H1 (cell line): ENCODE measurements around the gene PALS2. TPM values are rescaled to one million over a fixed set of nuclear protein-coding genes. Genes with fewer than 3 reads are reported as not detected.
A peak's percentile ranks its signal among the peaks of the same experiment; 100 is the strongest.

Experiments
- CTCF ChIA-PET: fragments of 300-600 bp; sonication (Branson Sonifier 250); formaldehyde crosslinking; loops from one replicate; lab custom pipeline; 2021; ENCODE audit not compliant: partially characterized antibody; lab: Charles Lee
- POLR2A ChIA-PET: fragments of 300-600 bp; sonication (Branson Sonifier 250); formaldehyde crosslinking; loops from one replicate; lab custom pipeline; 2021; ENCODE audit warnings: inconsistent platforms; ENCODE audit not compliant: partially characterized antibody; lab: Charles Lee
- DNase-seq, 2 experiments: peaks; one replicate each; pipeline versions ENCODE4 v3.0.0 to v3.0.0-alpha.2; 2010 to 2022; ENCODE audit warnings: low spot score in 2 of 2, low read depth in 1 of 2, mixed read lengths in 1 of 2
- FAIRE-seq: peaks from 2 replicates; lab custom pipeline; 2011; peaks lifted over from hg19 to GRCh38; lab: Jason Lieb, UNC
- H2AFZ ChIP-seq: 2 replicates; pipeline ENCODE4 v1.8.1; 2012; ENCODE audit warnings: low read length, inconsistent platforms
- H2AK5ac ChIP-seq: 2 replicates; pipeline ENCODE4 v1.6.1; 2013; ENCODE audit warnings: low read depth, low read length
- H2BK120ac ChIP-seq: replicated peaks from 2 replicates; pipeline ENCODE3; 2013; ENCODE audit warnings: low read depth, low read length, inconsistent platforms
- H2BK12ac ChIP-seq: 2 replicates; pipeline ENCODE4 v1.6.1; 2013; ENCODE audit warnings: low read depth, low read length
- H2BK15ac ChIP-seq: 2 replicates; pipeline ENCODE4 v1.6.1; 2013; ENCODE audit warnings: low read length
- H2BK20ac ChIP-seq: 2 replicates; pipeline ENCODE4 v1.6.1; 2013; ENCODE audit warnings: low read length
- H2BK5ac ChIP-seq: 2 replicates; pipeline ENCODE4 v1.6.1; 2013; ENCODE audit warnings: low read depth, low read length
- H3K14ac ChIP-seq: 2 replicates; pipeline ENCODE4 v1.6.1; 2013; ENCODE audit warnings: inconsistent platforms; ENCODE audit not compliant: insufficient read length
- H3K18ac ChIP-seq: 2 replicates; pipeline ENCODE4 v1.6.1; 2013; ENCODE audit warnings: low read length; ENCODE audit errors: extremely low read depth
- H3K23ac ChIP-seq: 2 replicates; pipeline ENCODE4 v1.6.1; 2013; ENCODE audit warnings: inconsistent platforms; ENCODE audit not compliant: insufficient read length
- H3K23me2 ChIP-seq: 2 replicates; pipeline ENCODE4 v1.6.1; 2013; ENCODE audit warnings: low read depth, low read length
- H3K27ac ChIP-seq: 2 replicates; pipeline ENCODE4 v1.6.1; 2011; ENCODE audit warnings: low read depth, low read length, inconsistent platforms
- H3K27me3 ChIP-seq, 4 experiments: replicated peaks in 1 of 4; 1 replicate in 1 of 4; 2 replicates in 3 of 4; pipeline versions ENCODE4 v1.6.1 to v1.8.1; 2011 to 2013; ENCODE audit warnings: low read length in 3 of 4, mild to moderate bottlenecking in 3 of 4, inconsistent platforms in 2 of 4, mixed read lengths in 2 of 4, moderate library complexity in 1 of 4; ENCODE audit not compliant: control insufficient read depth in 3 of 4, insufficient read depth in 3 of 4; ENCODE audit errors: extremely low read depth in 1 of 4
- H3K36me3 ChIP-seq, 4 experiments: 2 replicates each; pipeline versions ENCODE4 v1.6.1 to v1.8.1; 2011 to 2013; ENCODE audit warnings: mild to moderate bottlenecking in 4 of 4, low read length in 3 of 4, moderate library complexity in 2 of 4, control low read depth in 1 of 4, inconsistent platforms in 1 of 4; ENCODE audit not compliant: insufficient read depth in 4 of 4, control insufficient read depth in 2 of 4
- H3K4ac ChIP-seq: replicated peaks from 2 replicates; pipeline ENCODE3; 2013; ENCODE audit warnings: low read length, low read depth, mixed read lengths, inconsistent platforms; ENCODE audit not compliant: insufficient read length
- H3K4me1 ChIP-seq, 4 experiments: replicated peaks in 1 of 4; 1 replicate in 1 of 4; 2 replicates in 3 of 4; pipeline versions ENCODE4 v1.6.1 to v1.8.1; 2011 to 2013; ENCODE audit warnings: low read length in 3 of 4, inconsistent platforms in 2 of 4, mixed read lengths in 1 of 4; ENCODE audit not compliant: insufficient read depth in 4 of 4, control insufficient read depth in 3 of 4
- H3K4me2 ChIP-seq, 2 experiments: 2 replicates each; pipeline versions ENCODE4 v1.6.1 to v1.8.1; 2011 to 2013; ENCODE audit warnings: low read depth in 2 of 2, low read length in 2 of 2, control low read depth in 1 of 2, inconsistent platforms in 1 of 2, mild to moderate bottlenecking in 1 of 2; ENCODE audit not compliant: insufficient read depth in 1 of 2
- H3K4me3 ChIP-seq, 4 experiments: fragments of 200-600, 300-600 bp in 1 of 4; sonication (generic), shearing (Covaris generic), sonication (Bioruptor Twin) in 1 of 4; 2 replicates each; pipeline versions ENCODE4 v1.5.1 to v1.8.1; 2011 to 2016; ENCODE audit warnings: low read length in 4 of 4, low read depth in 3 of 4, control low read depth in 2 of 4, inconsistent platforms in 2 of 4, mild to moderate bottlenecking in 2 of 4, mixed read lengths in 1 of 4, moderate library complexity in 1 of 4; ENCODE audit not compliant: insufficient read depth in 2 of 4; ENCODE audit errors: extremely low read depth in 1 of 4
- H3K56ac ChIP-seq: replicated peaks from 2 replicates; pipeline ENCODE3; 2013; ENCODE audit warnings: low read depth, mild to moderate bottlenecking, mixed read lengths, low read length, inconsistent platforms; ENCODE audit not compliant: insufficient read length
- H3K79me1 ChIP-seq: 2 replicates; pipeline ENCODE4 v1.6.1; 2013; ENCODE audit warnings: low read depth, low read length, control low read depth
- H3K79me2 ChIP-seq, 2 experiments: 2 replicates each; pipeline versions ENCODE4 v1.6.1 to v1.8.1; 2012 to 2013; ENCODE audit warnings: low read length in 2 of 2, mild to moderate bottlenecking in 2 of 2, inconsistent platforms in 1 of 2; ENCODE audit not compliant: insufficient read depth in 2 of 2, control insufficient read depth in 1 of 2
- H3K9ac ChIP-seq, 4 experiments: replicated peaks in 1 of 4; 1 replicate in 1 of 4; 2 replicates in 3 of 4; pipeline versions ENCODE4 v1.6.1 to v1.8.1; 2011 to 2013; ENCODE audit warnings: low read depth in 3 of 4, low read length in 3 of 4, control low read depth in 2 of 4, mild to moderate bottlenecking in 2 of 4, moderate library complexity in 2 of 4, inconsistent platforms in 1 of 4; ENCODE audit errors: extremely low read depth in 1 of 4
- H3K9me3 ChIP-seq, 2 experiments: 2 replicates each; pipeline versions ENCODE4 v1.6.1 to v1.8.1; 2012 to 2013; ENCODE audit warnings: mild to moderate bottlenecking in 2 of 2, moderate library complexity in 2 of 2, control low read depth in 1 of 2, inconsistent platforms in 1 of 2, low read depth in 1 of 2, low read length in 1 of 2, mixed read lengths in 1 of 2; ENCODE audit not compliant: insufficient read depth in 2 of 2
- H4K20me1 ChIP-seq, 2 experiments: replicated peaks in 1 of 2; 2 replicates each; pipeline versions ENCODE3 to v1.8.1; 2011 to 2013; ENCODE audit warnings: inconsistent platforms in 2 of 2, low read length in 2 of 2, mild to moderate bottlenecking in 1 of 2; ENCODE audit not compliant: insufficient read depth in 2 of 2, control insufficient read depth in 1 of 2
- H4K5ac ChIP-seq: 2 replicates; pipeline ENCODE4 v1.6.1; 2013; ENCODE audit warnings: low read length, low read depth, mixed read lengths, inconsistent platforms; ENCODE audit not compliant: insufficient read length
- H4K8ac ChIP-seq: 2 replicates; pipeline ENCODE4 v1.8.0; 2013; ENCODE audit warnings: mild to moderate bottlenecking, moderate library complexity, low read length, inconsistent platforms; ENCODE audit not compliant: insufficient read depth; ENCODE audit errors: extremely low read depth
- H4K91ac ChIP-seq: replicated peaks from 2 replicates; pipeline ENCODE3; 2013; ENCODE audit warnings: low read length, mixed read lengths, inconsistent platforms; ENCODE audit not compliant: insufficient read length
- EZH2 ChIP-seq: fragments of 200-600 bp; sonication (generic); IDR thresholded peaks from 2 replicates; pipeline ENCODE4 v1.7.1; 2012; ENCODE audit warnings: low read depth, mild to moderate bottlenecking, moderate library complexity, low read length, inconsistent platforms; ENCODE audit not compliant: severe bottlenecking
- JUN ChIP-seq: IDR thresholded peaks from 2 replicates; pipeline ENCODE4 v1.6.1; 2011; ENCODE audit warnings: low read depth, mild to moderate bottlenecking, improper control_type of control experiment, low read length
- POLR2A ChIP-seq, 2 experiments: IDR thresholded peaks; 1 replicate in 1 of 2; 2 replicates in 1 of 2; pipeline ENCODE4 v1.6.1; 2011; ENCODE audit warnings: low read depth in 2 of 2, low read length in 2 of 2, mild to moderate bottlenecking in 2 of 2; ENCODE audit errors: control extremely low read depth in 1 of 2
- RAD21 ChIP-seq, 2 experiments: IDR thresholded peaks in 1 of 2; conservative IDR thresholded peaks in 1 of 2; 2 replicates each; pipeline ENCODE4 v1.6.1; 2011; ENCODE audit warnings: low read depth in 2 of 2, low read length in 2 of 2, improper control_type of control experiment in 1 of 2, inconsistent platforms in 1 of 2, mild to moderate bottlenecking in 1 of 2, moderate library complexity in 1 of 2
- SUZ12 ChIP-seq: fragments of 200-600 bp; sonication (generic); IDR thresholded peaks from 2 replicates; pipeline ENCODE4 v1.6.1; 2012; ENCODE audit warnings: mild to moderate bottlenecking, inconsistent platforms, low read length, moderate library complexity, mixed read lengths
- TAF7 ChIP-seq: optimal IDR thresholded peaks from 2 replicates; pipeline ENCODE3; 2011; ENCODE audit warnings: low read depth, mild to moderate bottlenecking, inconsistent platforms, low read length, moderate library complexity, borderline replicate concordance
- TBP ChIP-seq: IDR thresholded peaks from 2 replicates; pipeline ENCODE4 v1.6.1; 2011; ENCODE audit warnings: low read depth, low read length, improper control_type of control experiment
- WGBS, 2 experiments: shearing (Covaris generic) in 1 of 2; methylation state at CpG; one replicate each; pipeline versions ENCODE4 v1.1.6 to v1.1.7; 2013 to 2015; ENCODE audit warnings: low lambda C conversion rate in 2 of 2, mixed read lengths in 2 of 2, inconsistent platforms in 1 of 2, low coverage in 1 of 2, missing lambda C conversion rate in 1 of 2; ENCODE audit not compliant: insufficient replicate concordance in 2 of 2, insufficient coverage in 1 of 2, insufficient read length in 1 of 2; ENCODE audit errors: extremely low coverage in 1 of 2, missing lambda C conversion rate in 1 of 2; 5-methylcytosine and 5-hydroxymethylcytosine counted together
- polyA plus RNA-seq, 7 experiments: library from polyadenylated mRNA; depleted of rRNA in 3 of 7; stranded (reverse) in 5 of 7; unstranded in 2 of 7; fragments of >200 nt in 5 of 7; fragments of 200-250 nt in 2 of 7; gene quantifications; 1 replicate in 5 of 7; 2 replicates in 1 of 7; 4 replicates in 1 of 7; pipeline versions ENCODE4 v1.2.1 to v1.2.3, GENCODE V29; 2011 to 2013; ENCODE audit warnings: missing spikeins in 2 of 7, mixed read lengths in 2 of 7
- total RNA-seq: library from RNA; stranded (reverse); fragmentation: NEBNext Ultra II Directional; extraction: Animal tissue kit (Norgen Biotek cat#: 25700); gene quantifications from 2 replicates; pipeline ENCODE4 v1.2.1, GENCODE V29; 2021
- TF ChIP-seq, protein P1 (sequence below), 3 experiments: IDR thresholded peaks; 1 replicate in 2 of 3; 2 replicates in 1 of 3; pipeline versions ENCODE4 v1.5.1 to v1.6.1; 2011; ENCODE audit warnings: low read length in 3 of 3, mild to moderate bottlenecking in 3 of 3, inconsistent platforms in 2 of 3, low read depth in 1 of 3, moderate library complexity in 1 of 3; ENCODE audit not compliant: insufficient read depth in 1 of 3; ENCODE audit errors: control extremely low read depth in 1 of 3

The PALS2 gene
- total and polyA plus RNA-seq, 2 of the 8 experiments (the other 6 are each of a cell fraction or from before 2014, with no cell fraction given), result 10.4 to 98.3 TPM

DNA sequence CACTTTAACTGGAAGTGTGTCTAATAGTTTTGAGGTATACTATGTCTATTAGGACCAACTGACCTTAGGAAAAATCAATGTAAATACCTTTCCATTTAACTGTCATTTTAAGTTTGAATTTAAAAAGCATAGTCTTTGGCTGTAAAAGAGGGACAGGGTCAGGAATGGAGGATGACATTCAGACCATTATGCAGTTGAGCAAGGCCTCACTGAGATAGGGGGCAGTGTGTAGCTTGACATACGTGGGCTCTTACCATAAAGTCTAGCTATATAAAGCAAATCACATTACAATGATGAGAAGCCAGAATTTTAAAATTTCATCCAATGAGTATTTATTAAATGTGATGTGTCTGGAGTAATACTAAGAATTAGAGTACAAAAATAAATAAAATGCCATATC, 17.9 kb downstream of the PALS2 start:
- no peak overlapping the region for H2BK20ac ChIP-seq
- H3K79me2 ChIP-seq, result peaks cover 11 to 98% of the 10 kb centered on the region in 2 experiments; a peak in 3 of 4 replicates
- ChIA-PET POLR2A (no interaction called here), CTCF (interaction anchor here (0.9 to 3.7 kb wide), 9 partner anchors 9 to 236 kb away, joined by 3 to 21 read pairs (median 4); no protein-coding TSS in a partner anchor)
- H2BK5ac ChIP-seq, result no peak overlapping the region
- FAIRE-seq, result peak; percentile 19
- H3K27me3 ChIP-seq, result no peaks in the 10 kb centered on the region
- H4K8ac ChIP-seq, result no peak overlapping the region
- no peak overlapping the region for H4K5ac ChIP-seq
- H3K18ac ChIP-seq, result no peak overlapping the region
- no peak overlapping the region for H3K4ac ChIP-seq
- 52% methylated on average over 1 of the region's 1 CpG; no CpG with 5 or more reads in 1 of the 2 experiments for WGBS, 2 experiments
- H2AFZ ChIP-seq, result no peak overlapping the region
- H3K79me1 ChIP-seq, result peaks cover 7% of the 10 kb centered on the region; the same call in 1 of the 2 replicates
- no peaks in the 10 kb centered on the region; the same call in 1 of the 2 replicates for H3K23me2 ChIP-seq
- H2BK12ac ChIP-seq, result no peak overlapping the region
- no peak overlapping the region for H2AK5ac ChIP-seq
- no peak for DNase-seq
- no peak overlapping the region for H3K9ac ChIP-seq
- H3K4me2 ChIP-seq, result no peak overlapping the region
- no peaks in the 10 kb centered on the region for H3K9me3 ChIP-seq
- H3K14ac ChIP-seq, result no peak overlapping the region
- H3K23ac ChIP-seq, result no peak overlapping the region
- peaks cover 4 to 5% of the 10 kb centered on the region in 2 experiments for H4K20me1 ChIP-seq
- no peak overlapping the region for H3K27ac ChIP-seq
- peaks cover 0 to 4% (median 0%) of the 10 kb centered on the region in 4 experiments; a peak in 1 of 7 replicates for H3K4me1 ChIP-seq
- TF ChIP-seq SUZ12 (no peak), TBP (0 out of 2 replicates have a peak, but pooled peaks have one; percentile 14), RAD21 (IDR thresholded peaks at IDR 0.05 in 1 of 2, conservative IDR thresholded peaks at IDR 0.05 in 1 of 2; ENCODE audit: low read depth in 2 of 2, low read length in 2 of 2) (peak; percentile 27 to 41; a peak in 2 of 4 replicates), POLR2A (IDR thresholded peaks at IDR 0.05; ENCODE audit: control extremely low read depth in 1 of 2, low read depth in 2 of 2, low read length in 2 of 2) (peak in 1 of 2 experiments; percentile 19; a peak in 1 of 3 replicates), EZH2 (no peak), JUN (no peak), TAF7 (peak; percentile 65)
- TF ChIP-seq, protein P1, sequence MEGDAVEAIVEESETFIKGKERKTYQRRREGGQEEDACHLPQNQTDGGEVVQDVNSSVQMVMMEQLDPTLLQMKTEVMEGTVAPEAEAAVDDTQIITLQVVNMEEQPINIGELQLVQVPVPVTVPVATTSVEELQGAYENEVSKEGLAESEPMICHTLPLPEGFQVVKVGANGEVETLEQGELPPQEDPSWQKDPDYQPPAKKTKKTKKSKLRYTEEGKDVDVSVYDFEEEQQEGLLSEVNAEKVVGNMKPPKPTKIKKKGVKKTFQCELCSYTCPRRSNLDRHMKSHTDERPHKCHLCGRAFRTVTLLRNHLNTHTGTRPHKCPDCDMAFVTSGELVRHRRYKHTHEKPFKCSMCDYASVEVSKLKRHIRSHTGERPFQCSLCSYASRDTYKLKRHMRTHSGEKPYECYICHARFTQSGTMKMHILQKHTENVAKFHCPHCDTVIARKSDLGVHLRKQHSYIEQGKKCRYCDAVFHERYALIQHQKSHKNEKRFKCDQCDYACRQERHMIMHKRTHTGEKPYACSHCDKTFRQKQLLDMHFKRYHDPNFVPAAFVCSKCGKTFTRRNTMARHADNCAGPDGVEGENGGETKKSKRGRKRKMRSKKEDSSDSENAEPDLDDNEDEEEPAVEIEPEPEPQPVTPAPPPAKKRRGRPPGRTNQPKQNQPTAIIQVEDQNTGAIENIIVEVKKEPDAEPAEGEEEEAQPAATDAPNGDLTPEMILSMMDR (IDR thresholded peaks at IDR 0.05; ENCODE audit: control extremely low read depth in 1 of 3, insufficient read depth in 1 of 3, low read depth in 1 of 3, low read length in 3 of 3), result peak in 2 of 3 experiments; percentile 10 to 40; a peak in 2 of 4 replicates
- H4K91ac ChIP-seq, result no peak overlapping the region
- peaks cover 0 to 3% (median 0%) of the 10 kb centered on the region in 4 experiments; a peak in 1 of 8 replicates for H3K36me3 ChIP-seq
- H3K56ac ChIP-seq, result no peak overlapping the region
- H2BK15ac ChIP-seq, result no peak overlapping the region
- H3K4me3 ChIP-seq, result no peak overlapping the region
- H2BK120ac ChIP-seq, result no peak overlapping the region
